ENCODE results near the gene BCDIN3D. TPM values are rescaled to one million over a fixed set of nuclear protein-coding genes. Genes with fewer than 3 reads are reported as not detected.
A peak's percentile ranks its signal among the peaks of the same experiment; 100 is the strongest.
"Not testable (repeated sequence)": the region's sequence is repeated elsewhere in the genome, so short reads cannot be mapped to it uniquely, and the experiment has no call there.

Gene BCDIN3D
- total RNA-seq, 1 experiment from 2014 or later = 4.3 TPM

DNA sequence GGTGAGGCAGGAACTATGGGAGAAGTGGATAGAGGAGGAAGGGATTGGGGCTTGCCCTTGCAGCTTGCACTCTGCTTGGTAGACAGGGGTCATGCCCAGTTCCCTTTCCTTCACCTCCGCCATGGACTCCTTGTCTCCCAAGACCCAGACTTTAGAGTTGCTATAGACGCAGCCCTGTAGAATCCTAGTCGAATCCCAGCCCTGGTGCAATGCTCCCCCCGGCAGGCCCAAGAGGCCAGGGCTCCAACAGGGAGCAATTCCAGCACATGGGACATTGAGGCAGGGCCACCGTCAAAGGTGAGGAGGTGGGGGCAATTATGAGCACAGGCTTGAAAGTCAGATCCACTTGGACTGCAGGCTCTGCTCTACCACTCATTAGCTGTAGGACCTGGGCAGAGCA, 29.5 kb upstream of the BCDIN3D start:
- no peaks in the 10 kb centered on the region for H3K27me3 ChIP-seq (replicated peaks)
- no peaks in the 10 kb centered on the region; the same call in 1 of the 2 replicates for H3K4me1 ChIP-seq (replicated peaks)
- no peak overlapping the region for H3K27ac ChIP-seq
- no peak overlapping the region for H3K4me3 ChIP-seq
- DNase-seq (ENCODE audit: low read depth in 1 of 2, low spot score in 2 of 2) = no peak
- H3K36me3 ChIP-seq = no peaks in the 10 kb centered on the region
- no peaks in the 10 kb centered on the region for H3K9me3 ChIP-seq (replicated peaks)

DNA sequence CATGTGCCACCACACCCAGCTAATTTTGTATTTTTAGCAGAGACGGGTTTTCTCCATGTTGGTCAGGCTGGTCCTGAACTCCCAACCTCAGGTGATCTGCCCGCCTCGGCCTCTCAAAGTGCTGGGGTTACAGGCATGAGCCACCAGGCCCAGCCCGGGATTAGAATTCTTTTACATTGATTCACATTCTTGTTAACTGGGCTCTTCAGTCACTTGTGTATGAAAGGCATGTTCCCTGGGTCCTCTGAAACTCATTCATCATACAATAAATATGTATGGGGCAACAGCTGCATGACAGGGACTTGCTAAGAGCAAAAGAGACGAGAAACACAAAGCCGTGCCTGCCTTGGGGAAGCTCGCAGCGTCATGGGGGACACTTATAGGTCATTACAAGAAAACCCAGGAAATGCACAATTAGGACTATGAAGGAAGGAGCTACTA, 28.9 kb upstream of the BCDIN3D start:
- H3K4me3 ChIP-seq; H3K27ac ChIP-seq; H3K4me1 ChIP-seq (replicated peaks); DNase-seq (ENCODE audit: low read depth in 1 of 2, low spot score in 2 of 2); H3K36me3 ChIP-seq; H3K27me3 ChIP-seq (replicated peaks); H3K9me3 ChIP-seq (replicated peaks): not testable (repeated sequence)

DNA sequence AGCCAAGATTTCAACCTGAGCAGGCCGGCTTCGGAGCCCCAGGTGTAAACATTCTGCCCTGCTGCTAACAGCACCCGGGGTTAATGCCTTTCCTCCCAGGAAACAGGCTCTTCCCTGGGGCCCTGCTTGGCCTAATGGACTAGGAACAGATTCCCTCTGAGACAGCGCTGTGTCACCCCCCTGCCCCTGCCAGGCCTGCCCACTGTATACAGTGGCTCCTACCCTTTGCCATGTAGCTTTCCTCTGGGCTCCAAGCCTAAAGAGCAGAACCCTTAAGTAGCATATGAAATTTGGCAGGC, 28.3 kb upstream of the BCDIN3D start:
- Histone ChIP-seq H3K27me3 (replicated peaks) (no peaks in the 10 kb centered on the region), H3K4me1 (replicated peaks) (no peaks in the 10 kb centered on the region; the same call in 1 of the 2 replicates), H3K27ac (no peak overlapping the region), H3K36me3 (no peaks in the 10 kb centered on the region), H3K4me3 (no peak overlapping the region), H3K9me3 (replicated peaks) (no peaks in the 10 kb centered on the region)
- DNase-seq (ENCODE audit: low read depth in 1 of 2, low spot score in 2 of 2) = no peak

DNA sequence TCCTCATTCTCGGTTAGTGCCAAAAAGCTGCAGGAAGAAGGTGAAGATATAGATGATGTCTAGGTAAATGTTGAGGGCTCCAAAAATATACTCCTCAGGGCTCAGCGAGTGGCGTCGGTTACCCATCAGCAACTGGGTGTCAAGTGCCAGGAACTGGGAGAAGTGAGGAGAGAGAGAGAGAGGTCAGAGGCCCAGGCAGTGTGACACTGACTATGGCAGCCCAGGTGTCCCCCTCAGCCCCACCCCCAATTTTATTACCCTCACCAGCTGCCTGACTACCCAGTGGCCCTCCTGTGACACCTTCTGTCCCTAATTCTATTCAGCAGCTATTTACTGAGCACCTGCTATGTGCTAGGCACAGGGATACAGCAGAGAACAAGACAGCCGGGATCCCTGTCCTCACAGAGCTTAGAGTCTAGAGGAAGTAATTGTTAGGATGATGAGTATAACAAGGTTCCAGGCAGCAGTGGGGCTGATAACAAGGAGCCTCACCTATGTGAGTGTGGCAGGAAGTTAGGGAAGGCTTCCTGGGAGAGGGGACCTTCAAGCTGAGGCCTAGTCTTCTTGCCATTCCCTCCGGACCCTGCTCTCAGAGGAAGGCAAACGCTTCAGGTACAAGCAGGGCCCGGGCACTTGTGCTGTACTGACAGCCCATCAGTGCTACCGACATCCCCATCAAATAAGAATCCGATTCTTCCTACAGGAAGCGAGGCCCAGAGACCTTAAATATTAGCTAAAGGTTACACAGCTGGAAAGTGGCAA, 27.8 kb upstream of the BCDIN3D start:
- Histone ChIP-seq H3K27me3 (replicated peaks) (no peaks in the 10 kb centered on the region), H3K27ac (no peak overlapping the region), H3K9me3 (replicated peaks) (no peaks in the 10 kb centered on the region), H3K36me3 (no peaks in the 10 kb centered on the region), H3K4me1 (replicated peaks) (no peaks in the 10 kb centered on the region; the same call in 1 of the 2 replicates), H3K4me3 (no peak overlapping the region)
- DNase-seq (ENCODE audit: low read depth in 1 of 2, low spot score in 2 of 2) = no peak

DNA sequence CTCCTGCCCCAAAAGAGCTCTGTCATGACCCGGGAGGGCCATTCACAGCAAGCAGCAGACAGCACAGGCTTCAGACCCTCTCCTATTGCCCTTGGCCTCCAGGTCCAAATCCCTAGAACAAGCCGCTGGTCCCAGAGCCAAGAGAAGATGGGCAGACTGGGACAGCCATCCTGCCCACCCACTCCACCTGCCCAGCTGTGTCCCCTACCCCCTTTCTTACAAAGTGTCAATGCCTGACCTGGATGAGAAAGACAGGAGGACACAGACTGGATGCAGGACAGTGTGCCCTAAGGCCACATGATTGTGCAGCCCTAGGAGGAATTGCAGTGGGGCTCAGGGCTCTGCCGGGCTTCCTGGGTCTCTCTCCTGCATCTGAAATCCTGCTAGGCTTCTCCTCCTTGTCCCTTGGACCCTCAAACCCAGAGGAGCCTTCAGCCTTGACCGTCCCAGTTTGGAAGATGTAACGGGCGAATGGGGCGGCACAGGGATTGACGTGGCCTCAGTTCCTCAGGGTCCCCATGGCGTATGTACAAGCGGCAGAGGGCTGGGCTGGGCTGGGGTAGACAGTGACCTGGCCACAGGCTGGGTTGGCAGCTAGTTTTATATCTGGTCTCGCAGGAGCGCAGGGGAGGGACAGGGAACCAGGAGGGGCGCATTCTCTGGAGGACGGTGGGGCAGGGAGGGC, 27.1 kb upstream of the BCDIN3D start:
- Histone ChIP-seq H3K36me3 (no peaks in the 10 kb centered on the region), H3K4me1 (replicated peaks) (no peaks in the 10 kb centered on the region; the same call in 1 of the 2 replicates), H3K27me3 (replicated peaks) (no peaks in the 10 kb centered on the region), H3K9me3 (replicated peaks) (no peaks in the 10 kb centered on the region), H3K27ac (no peak overlapping the region), H3K4me3 (no peak overlapping the region)
- DNase-seq (ENCODE audit: low read depth in 1 of 2, low spot score in 2 of 2) = no peak

DNA sequence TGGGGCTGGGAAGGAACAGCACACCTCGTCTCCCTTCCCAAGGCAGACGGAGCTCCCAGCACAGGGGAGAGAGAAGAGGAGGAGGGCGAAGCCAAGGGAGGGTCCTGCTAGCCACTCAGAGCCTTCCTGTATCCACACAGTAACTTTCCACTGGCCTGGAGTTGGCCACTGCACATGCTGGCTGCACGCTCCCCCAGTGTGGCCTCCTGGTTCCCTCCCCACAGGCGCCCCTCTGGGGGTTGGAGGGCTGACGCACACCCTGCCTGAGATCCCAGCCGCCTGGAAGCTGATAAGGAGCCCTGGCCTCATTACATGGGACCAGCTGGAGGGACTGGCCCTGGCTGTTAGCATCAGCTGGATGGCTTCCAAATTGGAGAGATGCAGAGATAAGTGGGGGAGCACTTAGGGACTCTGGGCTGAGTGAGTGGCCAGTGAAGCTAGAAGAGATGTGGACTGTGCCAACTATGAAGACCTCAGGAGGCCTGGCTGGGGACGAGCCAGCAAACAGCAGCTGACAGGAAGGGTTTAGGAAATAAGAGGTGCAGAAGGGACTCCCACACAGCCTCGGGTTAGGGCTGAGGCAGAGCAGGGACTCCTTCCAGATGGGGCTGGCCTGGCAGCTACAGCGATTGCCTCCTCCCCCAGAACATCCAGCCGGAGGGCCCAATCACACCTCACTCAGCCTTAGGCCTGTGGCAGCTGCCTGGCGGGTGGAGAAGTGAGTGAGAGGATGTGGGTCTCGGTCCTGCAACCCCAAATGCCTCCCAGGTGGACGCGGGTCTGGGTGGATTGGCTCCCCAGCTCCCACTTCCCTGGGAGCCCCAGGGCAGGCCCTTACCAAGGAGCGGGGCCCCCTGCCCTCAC, 26.3 kb upstream of the BCDIN3D start:
- H3K4me3 ChIP-seq = no peak overlapping the region
- no peaks in the 10 kb centered on the region for H3K27me3 ChIP-seq (replicated peaks)
- no peaks in the 10 kb centered on the region for H3K9me3 ChIP-seq (replicated peaks)
- H3K4me1 ChIP-seq (replicated peaks) = no peaks in the 10 kb centered on the region
- no peak for DNase-seq (ENCODE audit: low read depth in 1 of 2, low spot score in 2 of 2)
- no peaks in the 10 kb centered on the region for H3K36me3 ChIP-seq
- no peak overlapping the region for H3K27ac ChIP-seq

DNA sequence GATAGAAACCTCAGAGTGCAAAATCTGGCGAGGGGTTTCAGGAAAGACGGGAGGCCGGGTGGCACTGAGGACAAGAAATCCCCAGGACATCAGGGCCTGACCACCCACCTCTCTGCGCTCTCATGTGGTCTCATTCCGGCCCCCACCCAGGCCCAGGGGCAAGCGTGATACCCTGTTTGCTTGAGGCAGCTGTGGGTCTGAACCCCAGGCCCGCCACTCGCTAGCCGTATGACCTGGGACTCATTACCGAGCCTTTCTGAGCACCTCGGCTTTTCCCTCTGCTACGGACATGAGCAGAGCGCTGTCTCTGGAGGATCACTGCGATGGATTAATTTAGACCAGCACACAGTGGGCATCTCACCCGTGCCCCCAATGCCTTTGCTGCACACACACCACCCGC, 25.5 kb upstream of the BCDIN3D start:
- Histone ChIP-seq H3K4me3 (no peak overlapping the region), H3K27ac (no peak overlapping the region), H3K4me1 (replicated peaks) (no peaks in the 10 kb centered on the region), H3K9me3 (replicated peaks) (no peaks in the 10 kb centered on the region), H3K36me3 (no peaks in the 10 kb centered on the region), H3K27me3 (replicated peaks) (no peaks in the 10 kb centered on the region; the same call in 1 of the 2 replicates)
- DNase-seq (ENCODE audit: low read depth in 1 of 2, low spot score in 2 of 2) = no peak

DNA sequence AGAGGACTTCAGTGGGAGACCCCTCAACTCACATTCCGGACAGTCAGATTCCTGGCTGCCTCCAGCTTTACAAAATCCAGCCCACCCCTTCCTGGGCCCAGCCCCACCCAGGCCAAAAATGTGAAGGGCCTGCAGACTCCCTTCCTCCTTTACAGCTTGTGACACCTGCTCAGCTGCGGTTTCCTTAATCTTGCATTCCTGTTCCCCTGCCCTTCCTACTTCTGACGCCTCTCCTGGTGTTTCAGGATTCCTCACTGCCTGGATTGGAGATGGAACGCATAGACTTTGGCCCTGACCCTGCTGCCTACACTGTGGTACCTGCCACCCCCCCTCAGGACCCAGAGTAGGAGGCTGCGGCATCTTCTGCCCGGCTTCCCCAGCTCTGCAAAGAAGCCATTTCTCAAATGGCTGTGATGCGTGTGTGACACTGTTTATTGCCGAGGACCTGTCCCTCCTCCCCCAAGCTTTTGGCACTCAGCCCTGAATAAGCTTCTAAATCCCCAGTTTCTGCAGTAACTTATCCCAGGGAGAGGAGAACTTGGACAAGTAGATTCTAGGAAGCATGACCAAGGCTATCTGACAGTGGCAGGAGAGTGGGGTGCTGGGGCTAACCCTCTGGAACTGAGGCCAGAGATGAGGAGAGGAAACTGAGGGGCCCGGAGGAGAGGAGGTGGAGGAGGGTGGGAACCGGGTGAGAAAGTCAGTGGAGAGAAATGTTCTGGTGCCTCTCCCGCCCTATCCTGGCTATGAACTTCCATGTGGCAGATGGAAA, 24.9 kb upstream of the BCDIN3D start:
- DNase-seq (ENCODE audit: low read depth in 1 of 2, low spot score in 2 of 2) = no peak
- H3K4me3 ChIP-seq = no peak overlapping the region
- H3K27me3 ChIP-seq (replicated peaks) = no peaks in the 10 kb centered on the region; the same call in 1 of the 2 replicates
- H3K27ac ChIP-seq = no peak overlapping the region
- H3K36me3 ChIP-seq = no peaks in the 10 kb centered on the region
- no peaks in the 10 kb centered on the region for H3K4me1 ChIP-seq (replicated peaks)
- no peaks in the 10 kb centered on the region for H3K9me3 ChIP-seq (replicated peaks)

DNA sequence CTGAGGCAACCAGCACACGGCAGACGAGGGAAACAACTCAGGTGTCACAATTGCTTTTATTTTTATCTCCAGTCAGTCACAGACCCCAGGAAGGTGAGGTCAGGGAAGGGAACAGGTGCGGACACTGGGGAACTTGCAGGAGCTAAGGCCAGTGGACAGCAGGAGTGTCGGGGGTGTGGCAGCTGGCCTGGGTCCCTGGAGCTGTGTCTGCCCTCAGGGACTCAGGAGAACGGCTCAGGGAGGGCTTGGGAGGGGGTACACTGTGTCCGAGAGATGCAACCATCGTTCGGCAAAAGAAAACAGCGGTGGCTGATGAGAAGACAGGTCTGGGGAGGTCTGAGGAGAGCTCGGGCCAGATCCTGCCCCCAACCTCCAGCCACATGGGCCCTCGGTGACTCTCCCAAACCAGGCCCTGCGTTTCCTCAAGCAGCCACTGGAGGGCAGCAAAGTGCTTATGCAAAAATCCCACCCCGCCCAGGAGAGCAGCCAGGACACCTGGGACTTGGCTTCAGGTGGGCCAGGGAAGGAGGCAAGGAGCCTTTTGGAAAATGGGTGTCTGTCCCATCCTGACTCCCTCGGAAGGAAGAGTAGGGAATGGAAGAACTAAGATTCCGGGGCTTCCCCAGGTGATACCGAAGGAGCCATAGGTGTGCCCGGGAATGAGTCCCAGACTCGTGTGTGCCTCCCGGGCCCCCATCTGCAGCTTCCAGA, 24.1 kb upstream of the BCDIN3D start:
- H3K36me3 ChIP-seq = no peaks in the 10 kb centered on the region
- H3K9me3 ChIP-seq (replicated peaks) = no peaks in the 10 kb centered on the region
- no peak overlapping the region for H3K27ac ChIP-seq
- H3K4me1 ChIP-seq (replicated peaks) = no peaks in the 10 kb centered on the region
- peak; percentile 44 to 67 for DNase-seq (ENCODE audit: low read depth in 1 of 2, low spot score in 2 of 2)
- no peak overlapping the region for H3K4me3 ChIP-seq
- no peaks in the 10 kb centered on the region; the same call in 1 of the 2 replicates for H3K27me3 ChIP-seq (replicated peaks)

DNA sequence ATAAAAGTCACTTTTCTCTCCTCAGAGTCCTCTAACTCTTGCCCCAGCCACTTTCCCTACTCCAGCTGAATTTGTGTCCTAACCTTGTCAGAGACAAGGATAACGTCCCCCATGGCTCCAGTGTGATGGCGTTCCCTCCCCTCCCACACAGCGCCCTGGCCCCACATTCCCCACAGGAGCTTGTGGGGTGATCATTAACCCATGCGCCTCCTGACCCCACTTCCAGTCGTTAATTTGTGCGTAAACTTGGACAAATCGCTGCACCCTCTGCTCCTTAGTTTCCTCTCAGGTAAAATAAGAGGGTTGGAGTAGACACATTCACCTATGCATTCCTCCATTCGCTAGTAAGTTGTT, 22.9 kb upstream of the BCDIN3D start:
- Histone ChIP-seq H3K27ac (no peak overlapping the region), H3K36me3 (no peaks in the 10 kb centered on the region), H3K9me3 (replicated peaks) (no peaks in the 10 kb centered on the region), H3K4me3 (no peak overlapping the region), H3K4me1 (replicated peaks) (no peaks in the 10 kb centered on the region), H3K27me3 (replicated peaks) (no peaks in the 10 kb centered on the region; the same call in 1 of the 2 replicates)
- DNase-seq (ENCODE audit: low read depth in 1 of 2, low spot score in 2 of 2) = no peak

DNA sequence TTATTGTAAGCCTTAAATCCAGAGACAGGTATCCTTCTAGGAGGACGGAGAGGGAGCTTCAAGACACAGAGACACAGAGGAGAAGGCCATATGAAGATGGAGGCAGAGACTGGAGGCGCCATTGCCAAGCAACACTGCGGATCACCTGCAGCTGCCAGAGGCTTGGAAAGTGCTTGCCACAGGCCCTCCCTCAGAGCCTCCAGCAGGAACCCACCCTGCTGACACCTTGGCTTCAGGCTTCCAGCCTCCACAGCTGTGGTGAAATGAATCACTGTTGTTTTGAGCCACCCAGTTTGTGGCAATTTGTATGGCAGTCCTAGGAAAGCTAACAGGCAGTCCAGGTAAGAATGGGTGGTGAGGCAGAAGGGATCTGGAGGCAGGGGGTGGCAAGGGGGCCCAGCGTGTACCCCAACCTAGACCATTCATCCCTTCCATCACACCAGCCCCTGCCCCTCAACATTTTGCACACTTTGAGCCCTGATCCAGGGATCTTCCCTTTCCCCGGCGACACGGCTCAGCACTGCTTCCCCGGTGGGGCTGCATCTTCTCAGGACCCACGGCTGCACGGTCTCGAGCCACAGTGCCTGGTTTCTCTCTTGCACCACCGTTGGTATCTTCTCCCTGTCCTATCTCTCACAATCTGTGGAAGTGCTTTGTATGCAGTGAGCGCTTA, 22.3 kb upstream of the BCDIN3D start:
- H3K4me3 ChIP-seq = no peak overlapping the region
- no peak for DNase-seq (ENCODE audit: low read depth in 1 of 2, low spot score in 2 of 2)
- no peaks in the 10 kb centered on the region; the same call in 1 of the 2 replicates for H3K27me3 ChIP-seq (replicated peaks)
- no peak overlapping the region for H3K27ac ChIP-seq
- H3K9me3 ChIP-seq (replicated peaks) = no peaks in the 10 kb centered on the region
- H3K36me3 ChIP-seq = no peaks in the 10 kb centered on the region
- H3K4me1 ChIP-seq (replicated peaks) = no peaks in the 10 kb centered on the region

DNA sequence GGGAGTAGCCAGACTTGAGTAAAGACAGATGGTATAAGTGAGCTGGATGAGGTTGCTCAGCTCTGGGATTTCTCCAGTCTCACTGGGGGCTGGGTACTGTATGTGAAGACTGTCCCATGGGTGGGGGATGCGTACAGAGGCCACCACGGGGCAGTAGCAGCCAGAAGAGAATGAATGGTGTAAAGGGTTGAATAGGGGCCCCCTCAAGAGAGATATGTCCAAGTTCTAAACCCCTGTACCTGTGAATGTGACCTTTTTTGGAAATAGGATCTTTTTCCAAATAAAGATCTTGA, 21.8 kb upstream of the BCDIN3D start:
- no peaks in the 10 kb centered on the region for H3K9me3 ChIP-seq (replicated peaks)
- DNase-seq (ENCODE audit: low read depth in 1 of 2, low spot score in 2 of 2) = no peak
- no peaks in the 10 kb centered on the region for H3K4me1 ChIP-seq (replicated peaks)
- no peak overlapping the region for H3K4me3 ChIP-seq
- no peaks in the 10 kb centered on the region; the same call in 1 of the 2 replicates for H3K27me3 ChIP-seq (replicated peaks)
- no peak overlapping the region for H3K27ac ChIP-seq
- H3K36me3 ChIP-seq = no peaks in the 10 kb centered on the region

All from SJSA1 (cell line).